ENCODE results near the gene ADNP.

DNA sequence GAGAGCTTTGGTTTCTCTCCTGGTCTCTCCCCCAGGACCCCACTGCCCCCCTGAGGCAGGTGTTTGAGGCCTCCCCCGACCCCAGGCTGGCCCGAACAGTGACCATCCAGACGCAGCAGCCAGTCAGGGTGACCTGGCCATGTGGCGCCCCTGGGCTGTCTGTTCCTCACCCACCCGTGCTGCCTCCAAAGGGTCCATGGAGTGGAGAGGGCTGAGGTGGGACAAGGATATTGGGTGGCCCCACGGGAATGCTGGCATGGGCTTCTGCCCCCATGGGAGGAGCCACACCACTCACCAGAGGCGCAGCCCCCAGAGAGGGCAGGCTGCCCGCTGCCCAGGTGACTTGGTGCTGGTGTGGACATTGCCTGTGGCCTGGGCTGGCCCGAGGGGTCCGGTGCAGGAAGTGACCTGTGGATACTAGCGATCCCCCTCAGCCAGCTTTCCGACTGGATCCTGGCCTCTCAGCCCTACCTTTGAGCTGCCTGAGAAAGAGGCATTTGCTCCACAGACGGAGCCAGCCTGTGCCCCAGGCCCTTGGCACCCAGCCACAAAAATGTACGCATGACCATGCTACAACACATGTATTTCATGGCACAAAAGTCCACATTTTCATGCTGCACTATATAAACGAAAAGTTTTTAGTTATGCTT, 85.5 kb downstream of the ADNP start:
- TF ChIP-seq REST (IDR thresholded peaks at IDR 0.05; ENCODE audit: unreplicated experiment) (no peak), POLR2AphosphoS5 (IDR thresholded peaks at IDR 0.05; ENCODE audit: low read depth) (no peak), EZH2phosphoT487 (IDR thresholded peaks at IDR 0.05; ENCODE audit: unreplicated experiment) (no peak), NANOG (IDR thresholded peaks at IDR 0.05; ENCODE audit: borderline replicate concordance) (no peak), EZH2 (IDR thresholded peaks at IDR 0.05; ENCODE audit: low read depth, unreplicated experiment) (no peak), ZNF114 (CRISPR knock-in tag; IDR thresholded peaks at IDR 0.05) (no peak)
- TF ChIP-seq, protein P1, sequence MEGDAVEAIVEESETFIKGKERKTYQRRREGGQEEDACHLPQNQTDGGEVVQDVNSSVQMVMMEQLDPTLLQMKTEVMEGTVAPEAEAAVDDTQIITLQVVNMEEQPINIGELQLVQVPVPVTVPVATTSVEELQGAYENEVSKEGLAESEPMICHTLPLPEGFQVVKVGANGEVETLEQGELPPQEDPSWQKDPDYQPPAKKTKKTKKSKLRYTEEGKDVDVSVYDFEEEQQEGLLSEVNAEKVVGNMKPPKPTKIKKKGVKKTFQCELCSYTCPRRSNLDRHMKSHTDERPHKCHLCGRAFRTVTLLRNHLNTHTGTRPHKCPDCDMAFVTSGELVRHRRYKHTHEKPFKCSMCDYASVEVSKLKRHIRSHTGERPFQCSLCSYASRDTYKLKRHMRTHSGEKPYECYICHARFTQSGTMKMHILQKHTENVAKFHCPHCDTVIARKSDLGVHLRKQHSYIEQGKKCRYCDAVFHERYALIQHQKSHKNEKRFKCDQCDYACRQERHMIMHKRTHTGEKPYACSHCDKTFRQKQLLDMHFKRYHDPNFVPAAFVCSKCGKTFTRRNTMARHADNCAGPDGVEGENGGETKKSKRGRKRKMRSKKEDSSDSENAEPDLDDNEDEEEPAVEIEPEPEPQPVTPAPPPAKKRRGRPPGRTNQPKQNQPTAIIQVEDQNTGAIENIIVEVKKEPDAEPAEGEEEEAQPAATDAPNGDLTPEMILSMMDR (conservative IDR thresholded peaks at IDR 0.05; ENCODE audit: low read depth in 2 of 2) = no peak
